MM.1S (cell line): ENCODE measurements around the gene MAGEF1.

Experiments used
- DNase-seq: peaks from one replicate; pipeline ENCODE4 v3.0.0-alpha.2; 2015
- H2AFZ ChIP-seq: fragments of 300-600 bp; sonication (generic); 2 replicates; pipeline ENCODE4 v1.6.0; 2016; ENCODE audit warnings: antibody characterized with exemption, low read length
- H3F3A ChIP-seq: fragments of 300-600 bp; sonication (generic); 2 replicates; pipeline ENCODE4 v1.6.1; 2016; ENCODE audit warnings: mild to moderate bottlenecking, antibody characterized with exemption, low read length, moderate library complexity, mixed read lengths; ENCODE audit not compliant: insufficient read depth
- H3K27ac ChIP-seq: fragments of 300-600 bp; sonication (generic); 2 replicates; pipeline ENCODE4 v1.5.1; 2016; ENCODE audit warnings: mild to moderate bottlenecking, low read length
- H3K27me3 ChIP-seq: fragments of 300-600 bp; sonication (generic); replicated peaks from 2 replicates; pipeline ENCODE4 v1.6.0; 2016; ENCODE audit warnings: low read length; ENCODE audit not compliant: insufficient read depth
- H3K36me3 ChIP-seq: fragments of 300-600 bp; sonication (generic); replicated peaks from 2 replicates; pipeline ENCODE4 v1.6.1; 2016; ENCODE audit warnings: mild to moderate bottlenecking, low read length, mixed read lengths; ENCODE audit not compliant: insufficient read depth
- H3K4me1 ChIP-seq: fragments of 300-600 bp; sonication (generic); 2 replicates; pipeline ENCODE4 v1.6.1; 2016; ENCODE audit warnings: low read length, mixed read lengths
- H3K4me2 ChIP-seq: fragments of 300-600 bp; sonication (generic); 2 replicates; pipeline ENCODE4 v1.6.0; 2016; ENCODE audit warnings: low read depth, low read length
- H3K4me3 ChIP-seq: fragments of 300-600 bp; sonication (generic); 2 replicates; pipeline ENCODE4 v1.5.1; 2016; ENCODE audit warnings: low read length, mixed read lengths
- H3K79me2 ChIP-seq: fragments of 300-600 bp; sonication (generic); 2 replicates; pipeline ENCODE4 v1.6.1; 2016; ENCODE audit warnings: mixed run types, low read length, mixed read lengths
- H3K9ac ChIP-seq: fragments of 300-600 bp; sonication (generic); 2 replicates; pipeline ENCODE4 v1.6.1; 2016; ENCODE audit warnings: low read length, mixed read lengths
- H3K9me2 ChIP-seq: fragments of 300-600 bp; sonication (generic); replicated peaks from 2 replicates; pipeline ENCODE4 v1.6.1; 2016; ENCODE audit warnings: mild to moderate bottlenecking, low read length, mixed read lengths; ENCODE audit not compliant: insufficient read depth
- H3K9me3 ChIP-seq: fragments of 300-600 bp; sonication (generic); replicated peaks from 2 replicates; pipeline ENCODE4 v1.6.1; 2016; ENCODE audit warnings: mild to moderate bottlenecking, low read length, mixed read lengths; ENCODE audit not compliant: insufficient read depth
- H4K20me1 ChIP-seq: fragments of 300-600 bp; sonication (generic); 2 replicates; pipeline ENCODE4 v1.6.1; 2016; ENCODE audit warnings: mild to moderate bottlenecking, low read length, moderate library complexity, mixed read lengths; ENCODE audit not compliant: insufficient read depth
- EZH2 ChIP-seq: fragments of 300-600 bp; sonication (generic); optimal IDR thresholded peaks from 2 replicates; pipeline ENCODE3; 2017; ENCODE audit warnings: low read depth, mild to moderate bottlenecking, antibody characterized with exemption, low read length, mixed read lengths
- EZH2phosphoT487 ChIP-seq: fragments of 300-600 bp; sonication (generic); IDR thresholded peaks from 2 replicates; pipeline ENCODE4 v1.6.1; 2018; ENCODE audit warnings: antibody characterized with exemption, low read length
- TF ChIP-seq, protein P1 (sequence below): fragments of 300-600 bp; sonication (generic); IDR thresholded peaks from 2 replicates; pipeline ENCODE4 v1.5.1; 2016; ENCODE audit warnings: antibody characterized with exemption, low read length, mixed read lengths

The MAGEF1 gene

GRCh38 chr3:184691397-184692231 is 20.2 kb downstream of the MAGEF1 start:
- Histone ChIP-seq H3K4me2 (no peak overlapping the region), H3K27ac (no peak overlapping the region), H3K9me3 (no peaks in the 10 kb centered on the region), H3K27me3 (peaks cover 17% of the 10 kb centered on the region), H3K9me2 (no peaks in the 10 kb centered on the region), H2AFZ (no peak overlapping the region), H3K9ac (no peak overlapping the region), H3K4me1 (no peaks in the 10 kb centered on the region), H4K20me1 (no peaks in the 10 kb centered on the region), H3K4me3 (no peak overlapping the region), H3K79me2 (no peaks in the 10 kb centered on the region), H3F3A (no peaks in the 10 kb centered on the region), H3K36me3 (no peaks in the 10 kb centered on the region)
- DNase-seq: no peak
- TF ChIP-seq EZH2phosphoT487: no peak
- TF ChIP-seq EZH2: no peak
- TF ChIP-seq, protein P1, sequence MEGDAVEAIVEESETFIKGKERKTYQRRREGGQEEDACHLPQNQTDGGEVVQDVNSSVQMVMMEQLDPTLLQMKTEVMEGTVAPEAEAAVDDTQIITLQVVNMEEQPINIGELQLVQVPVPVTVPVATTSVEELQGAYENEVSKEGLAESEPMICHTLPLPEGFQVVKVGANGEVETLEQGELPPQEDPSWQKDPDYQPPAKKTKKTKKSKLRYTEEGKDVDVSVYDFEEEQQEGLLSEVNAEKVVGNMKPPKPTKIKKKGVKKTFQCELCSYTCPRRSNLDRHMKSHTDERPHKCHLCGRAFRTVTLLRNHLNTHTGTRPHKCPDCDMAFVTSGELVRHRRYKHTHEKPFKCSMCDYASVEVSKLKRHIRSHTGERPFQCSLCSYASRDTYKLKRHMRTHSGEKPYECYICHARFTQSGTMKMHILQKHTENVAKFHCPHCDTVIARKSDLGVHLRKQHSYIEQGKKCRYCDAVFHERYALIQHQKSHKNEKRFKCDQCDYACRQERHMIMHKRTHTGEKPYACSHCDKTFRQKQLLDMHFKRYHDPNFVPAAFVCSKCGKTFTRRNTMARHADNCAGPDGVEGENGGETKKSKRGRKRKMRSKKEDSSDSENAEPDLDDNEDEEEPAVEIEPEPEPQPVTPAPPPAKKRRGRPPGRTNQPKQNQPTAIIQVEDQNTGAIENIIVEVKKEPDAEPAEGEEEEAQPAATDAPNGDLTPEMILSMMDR: no peak

DNA sequence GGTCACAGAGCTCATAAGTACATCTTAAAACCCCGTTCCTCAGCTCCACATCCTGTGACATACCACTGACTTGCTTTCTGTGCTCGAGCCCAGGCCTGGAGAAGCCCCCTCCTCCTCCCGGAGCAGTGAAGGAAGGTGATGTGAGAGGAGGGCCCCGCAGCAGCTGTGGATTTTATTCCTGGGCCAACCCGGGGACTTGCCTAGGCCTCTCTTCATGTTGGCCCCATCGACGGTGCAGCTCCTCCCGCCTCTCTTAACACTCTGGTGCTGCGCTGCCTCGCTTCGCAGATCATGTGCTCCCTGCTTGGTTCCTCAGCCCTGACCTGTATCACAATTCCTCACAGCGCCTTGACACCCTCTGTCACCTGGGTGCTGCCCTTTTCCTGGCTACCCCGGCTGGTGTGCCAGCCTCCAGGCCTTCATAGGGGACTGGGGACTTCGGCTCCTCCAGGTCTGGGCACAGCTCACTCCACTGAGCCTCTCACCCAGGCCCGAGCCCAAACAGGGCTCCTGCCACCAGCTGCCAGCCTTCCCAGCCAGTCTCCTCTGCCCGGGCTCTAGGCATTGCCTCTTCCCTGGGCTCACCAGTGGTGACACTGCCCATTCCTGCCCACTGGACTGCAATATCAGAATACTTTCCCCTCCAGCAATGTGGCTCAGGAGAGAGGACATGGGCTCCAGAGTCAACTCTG is 21.5 kb downstream of the MAGEF1 start:
- Histone ChIP-seq H3K79me2 (no peaks in the 10 kb centered on the region), H2AFZ (no peak overlapping the region), H3K4me1 (no peaks in the 10 kb centered on the region), H3K4me3 (no peak overlapping the region), H3K9me2 (no peaks in the 10 kb centered on the region), H3K36me3 (no peaks in the 10 kb centered on the region), H3K27ac (no peak overlapping the region), H3K9ac (no peak overlapping the region), H4K20me1 (no peaks in the 10 kb centered on the region), H3F3A (no peaks in the 10 kb centered on the region), H3K9me3 (no peaks in the 10 kb centered on the region), H3K27me3 (peaks cover 21% of the 10 kb centered on the region), H3K4me2 (no peak overlapping the region)
- TF ChIP-seq, protein P1: no peak
- TF ChIP-seq EZH2: no peak
- no peak for TF ChIP-seq EZH2phosphoT487
- no peak for DNase-seq

GRCh38 chr3:184688882-184689271 is 23.0 kb downstream of the MAGEF1 start:
- H3K9me3 ChIP-seq: no peaks in the 10 kb centered on the region
- no peak overlapping the region for H3K9ac ChIP-seq
- no peak overlapping the region for H2AFZ ChIP-seq
- H3K4me2 ChIP-seq: no peak overlapping the region
- TF ChIP-seq EZH2phosphoT487 (no peak), EZH2 (no peak)
- TF ChIP-seq, protein P1: no peak
- H3K27ac ChIP-seq: no peak overlapping the region
- peaks cover 36% of the 10 kb centered on the region for H3K27me3 ChIP-seq
- H3F3A ChIP-seq: no peaks in the 10 kb centered on the region
- H3K4me1 ChIP-seq: no peaks in the 10 kb centered on the region
- no peak overlapping the region for H3K4me3 ChIP-seq
- H3K36me3 ChIP-seq: no peaks in the 10 kb centered on the region
- no peak for DNase-seq
- no peaks in the 10 kb centered on the region for H3K9me2 ChIP-seq
- H3K79me2 ChIP-seq: no peaks in the 10 kb centered on the region
- no peaks in the 10 kb centered on the region for H4K20me1 ChIP-seq
